ENCODE results near the gene TRIM44.

GRCh38 chr11:35676611-35676965 is 14.0 kb downstream of the TRIM44 start:
- TF ChIP-seq ZBTB33 (IDR thresholded peaks at IDR 0.05): no peak
- no peak for TF ChIP-seq E2F4 (IDR thresholded peaks at IDR 0.05; ENCODE audit: low read depth, low read length)
- no peak for TF ChIP-seq CTCF (IDR thresholded peaks at IDR 0.05 in 2 of 3, conservative IDR thresholded peaks at IDR 0.05 in 1 of 3; ENCODE audit: control insufficient read depth in 2 of 3, extremely low read depth in 1 of 3, insufficient read depth in 1 of 3, low read depth in 3 of 3, low read length in 3 of 3)
- no peak for TF ChIP-seq YY1 (IDR thresholded peaks at IDR 0.05; ENCODE audit: low read depth, low read length)
- no peak for TF ChIP-seq ZNF384 (IDR thresholded peaks at IDR 0.05; ENCODE audit: borderline replicate concordance, low read depth, low read length)
- TF ChIP-seq NFIC (IDR thresholded peaks at IDR 0.05; ENCODE audit: low read depth, low read length): no peak
- no peak for TF ChIP-seq EP300 (IDR thresholded peaks at IDR 0.05; ENCODE audit: borderline replicate concordance in 1 of 2, control insufficient read depth in 1 of 2, low read depth in 2 of 2, low read length in 2 of 2)
- no peak for TF ChIP-seq POLR2AphosphoS5 (IDR thresholded peaks at IDR 0.05; ENCODE audit: low read length)
- no peak for TF ChIP-seq HDAC6 (IDR thresholded peaks at IDR 0.05; ENCODE audit: unreplicated experiment)
- TF ChIP-seq MAX (IDR thresholded peaks at IDR 0.05; ENCODE audit: low read depth, low read length): no peak
- no peak for TF ChIP-seq PBX3 (IDR thresholded peaks at IDR 0.05; ENCODE audit: insufficient replicate concordance, low read depth, low read length)
- TF ChIP-seq ATF2 (IDR thresholded peaks at IDR 0.05; ENCODE audit: low read length): no peak
- no peak for TF ChIP-seq USF2 (IDR thresholded peaks at IDR 0.05; ENCODE audit: borderline replicate concordance, low read depth, low read length)
- no peak for TF ChIP-seq JUNB (IDR thresholded peaks at IDR 0.05)
